Stimulated activated CD8-positive, alpha-beta memory T cell treated with anti-CD3 and anti-CD28 coated beads, Interleukin-12 subunit alpha, Interleukin-12 subunit beta, amount 100 ng/mL, for 24 hours (primary cell): ENCODE results near the gene NOTO.

Experiments
- DNase-seq: peaks from one replicate; pipeline ENCODE4 v3.0.0-alpha.2; 2020; ENCODE audit errors: extremely low read depth

Gene NOTO

DNA sequence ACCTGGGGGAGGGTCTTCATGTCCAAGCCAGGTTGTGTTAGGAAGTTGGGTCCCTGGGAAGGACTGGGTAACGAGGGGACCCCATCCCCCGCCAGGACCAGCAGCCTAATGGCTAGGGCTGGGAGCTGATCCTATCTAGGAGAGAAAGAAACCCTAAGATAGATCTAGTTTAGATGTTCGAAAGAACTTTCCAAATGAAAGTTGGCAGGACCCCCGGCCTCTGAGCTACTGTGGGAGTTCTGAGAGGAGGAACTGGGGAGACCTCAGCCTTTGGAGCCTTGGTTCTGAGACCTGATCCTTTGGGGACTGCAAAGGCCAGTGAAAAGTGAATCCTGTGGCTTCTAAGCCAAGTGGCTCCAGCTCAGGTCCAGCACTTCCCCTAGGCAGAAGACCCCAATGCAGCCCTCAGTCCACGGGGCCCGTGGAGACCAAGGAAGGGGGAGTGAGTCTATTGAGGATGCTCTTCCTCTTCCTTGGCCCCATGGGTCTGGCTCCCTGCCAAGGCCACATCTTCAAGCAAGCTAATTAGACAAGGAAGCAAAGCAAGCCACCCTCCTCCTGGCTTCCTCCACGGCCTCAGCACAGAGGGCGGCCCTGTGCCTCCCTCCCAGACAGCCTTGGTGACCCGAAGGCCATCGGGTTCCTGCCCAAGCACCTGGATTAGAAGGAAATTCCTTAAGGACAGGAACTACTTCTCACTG is 55.2 kb downstream of the NOTO start:
- DNase-seq: no peak

DNA sequence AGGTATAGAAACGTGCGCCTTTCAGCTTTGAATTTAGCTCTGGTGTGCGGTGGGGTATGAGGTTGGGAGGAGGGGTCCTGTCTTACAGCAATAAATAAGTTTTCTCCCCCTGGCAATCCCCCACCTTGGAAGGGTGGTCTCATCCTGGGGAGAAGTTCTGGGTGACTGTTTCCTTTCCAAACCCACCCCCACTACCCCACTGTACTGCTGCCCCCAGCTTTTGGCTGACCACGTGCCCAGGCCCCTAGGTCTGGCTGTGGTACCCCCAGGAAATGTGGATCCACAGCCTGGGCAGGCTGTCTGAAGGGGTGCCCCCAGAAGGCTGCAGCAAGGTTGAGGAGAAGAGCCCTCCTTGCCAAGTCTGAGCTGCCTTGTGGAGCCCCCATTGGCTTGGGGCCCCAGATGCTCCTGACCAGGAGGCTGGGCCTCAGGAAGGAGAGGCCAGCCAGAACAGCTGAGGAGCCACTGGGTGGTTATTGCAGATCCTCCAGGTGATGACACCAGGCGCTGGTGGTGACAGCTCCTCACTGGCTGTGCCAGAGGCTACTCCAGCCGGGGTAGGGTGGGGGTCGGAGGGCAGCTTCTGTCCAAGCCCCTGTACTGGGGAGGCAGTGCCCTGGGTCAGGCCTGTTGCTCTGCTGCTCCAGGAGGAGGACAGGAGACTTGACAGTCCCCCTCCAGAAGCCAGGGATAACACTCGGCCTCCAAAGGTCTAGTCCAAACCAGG is 56.0 kb downstream of the NOTO start:
- DNase-seq: no peak

DNA sequence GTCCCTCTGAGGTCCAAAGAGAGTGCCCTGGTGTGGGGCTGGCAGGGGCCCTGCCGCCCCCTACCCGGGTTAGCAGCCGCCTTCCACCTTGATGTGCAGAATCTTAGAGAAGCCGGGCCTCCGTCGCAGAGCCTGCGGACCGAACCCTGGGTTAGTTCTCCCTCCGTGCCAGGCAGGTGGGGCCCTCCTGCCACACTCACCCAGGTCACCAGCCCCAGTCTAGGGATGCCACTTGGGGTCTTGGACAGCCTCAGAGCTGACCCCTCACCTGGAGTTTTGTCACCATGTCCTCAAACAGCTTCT is 56.5 kb downstream of the NOTO start:
- no peak for DNase-seq

DNA sequence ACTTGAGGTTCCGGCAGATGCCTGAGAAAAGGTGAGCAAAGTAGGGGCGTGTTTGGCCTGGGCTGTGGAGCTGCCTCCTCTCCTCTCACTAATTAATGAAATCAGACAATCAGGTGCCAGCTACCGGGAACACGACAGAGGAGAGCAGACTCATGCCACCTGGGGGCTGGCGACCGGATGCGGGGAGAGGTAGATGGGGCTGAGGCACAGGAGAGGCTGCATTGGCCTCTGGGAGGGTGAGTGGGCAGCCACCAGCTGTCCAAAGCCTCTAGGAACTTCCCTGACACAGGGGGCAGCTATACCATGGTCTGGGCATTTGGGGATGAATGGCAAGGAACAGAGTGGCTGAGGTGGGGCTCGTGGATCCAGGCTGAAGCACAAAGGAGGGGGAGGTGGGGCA is 56.9 kb downstream of the NOTO start:
- no peak for DNase-seq

DNA sequence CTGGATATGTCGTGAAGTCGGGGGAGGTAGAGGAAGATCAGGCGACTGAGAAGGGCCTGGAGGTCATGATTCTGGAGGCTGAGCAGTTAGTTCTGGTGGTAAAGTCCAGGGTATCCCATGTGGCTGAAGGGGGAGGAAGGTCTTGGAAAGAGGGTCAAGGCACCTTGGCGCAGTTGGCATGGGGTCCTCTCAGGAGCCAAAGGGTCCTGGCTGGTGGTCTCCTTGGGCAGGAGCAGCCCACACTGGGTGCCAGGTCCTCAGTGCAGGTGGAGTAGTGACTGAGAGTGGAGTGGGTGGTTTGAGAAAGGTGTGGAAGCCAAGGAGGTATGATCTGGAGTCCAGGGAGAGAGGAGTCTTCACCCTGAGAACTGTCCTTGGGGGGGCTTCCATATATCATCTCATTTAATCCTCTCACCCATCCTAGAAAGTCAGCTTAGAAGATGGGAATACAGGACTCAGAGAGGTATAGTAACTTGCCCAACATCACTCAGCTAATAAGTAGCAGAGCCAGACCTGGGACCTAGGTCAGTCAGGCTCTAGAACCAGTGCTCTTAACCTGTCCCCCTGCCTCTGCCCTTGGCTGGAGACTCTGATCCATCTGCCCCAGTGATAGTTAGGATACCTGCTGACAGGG is 57.4 kb downstream of the NOTO start:
- no peak for DNase-seq

DNA sequence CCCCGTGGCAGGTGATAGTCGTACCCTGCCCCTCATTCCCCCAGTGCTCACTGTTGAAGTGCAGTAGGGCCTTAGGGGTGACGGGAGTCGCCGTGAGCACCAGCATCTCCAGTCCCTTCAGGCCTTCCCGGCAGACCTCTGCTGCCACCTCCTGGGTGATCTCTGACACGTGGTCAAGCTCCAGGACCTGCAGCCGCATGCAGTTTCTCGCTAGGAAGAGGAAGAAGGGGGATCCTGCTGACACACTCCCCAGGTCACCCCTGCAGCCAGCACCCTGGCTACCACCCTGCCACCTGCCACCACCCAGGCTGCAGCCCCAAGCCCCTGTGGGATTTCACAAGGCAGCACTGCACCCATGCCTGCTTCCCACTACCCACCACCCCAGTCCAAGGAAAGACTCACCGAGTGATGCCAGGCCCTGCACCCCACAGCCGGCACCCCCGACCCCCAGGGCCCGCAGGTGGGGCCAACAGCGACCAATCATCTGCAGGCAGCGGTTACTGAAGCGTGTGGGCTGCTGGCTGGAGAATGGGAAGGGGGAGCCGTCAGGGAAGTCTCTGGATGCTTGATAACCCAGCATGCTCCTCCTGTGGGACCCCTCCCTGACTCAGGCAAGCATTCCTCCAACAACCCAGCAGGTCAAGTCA is 58.1 kb downstream of the NOTO start:
- DNase-seq: no peak
